ENCODE measurements around the gene ASB9.
"Not testable (repeated sequence)": the region's sequence is repeated elsewhere in the genome, so short reads cannot be mapped to it uniquely, and the experiment has no call there.

ASB9 gene

DNA sequence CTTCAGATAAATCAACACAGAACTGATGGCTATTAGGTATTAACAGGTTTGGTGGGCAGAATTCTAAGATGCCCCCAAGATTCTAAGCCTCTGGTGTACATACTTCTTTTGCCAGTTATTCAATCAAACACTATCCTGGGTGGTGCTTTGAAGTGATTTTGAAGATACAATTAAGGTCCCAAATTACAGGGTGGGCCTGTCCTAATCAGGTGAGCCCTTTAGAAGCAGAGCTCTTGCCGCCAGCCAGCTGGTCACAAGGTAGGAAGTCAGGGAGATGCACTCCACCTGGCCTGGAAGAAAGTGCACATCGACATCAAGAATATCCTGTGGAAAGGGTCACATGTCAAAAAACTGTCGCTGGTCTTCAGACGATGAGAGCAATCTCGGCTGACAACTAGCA, 29.5 kb downstream of the ASB9 start:
- no peak for DNase-seq

DNA sequence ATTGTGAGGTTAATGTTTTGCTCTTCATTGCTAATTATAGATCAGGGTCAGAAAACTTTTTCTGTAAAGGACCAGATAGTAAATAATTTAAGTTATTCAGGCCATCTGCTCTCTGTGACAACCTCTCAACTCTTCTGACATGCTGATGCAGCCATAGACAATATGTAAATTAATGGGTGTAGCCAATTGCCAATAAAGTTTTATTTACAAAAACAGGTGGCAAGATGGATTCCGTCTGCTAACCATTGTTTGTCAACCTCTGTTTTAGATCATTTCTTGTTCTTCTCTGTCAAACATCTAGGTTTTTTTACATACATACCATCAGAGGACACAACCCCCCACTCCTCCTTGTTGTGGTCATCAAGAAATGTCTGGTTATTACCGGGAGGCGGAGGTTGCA, 33.7 kb downstream of the ASB9 start:
- DNase-seq, result no peak

DNA sequence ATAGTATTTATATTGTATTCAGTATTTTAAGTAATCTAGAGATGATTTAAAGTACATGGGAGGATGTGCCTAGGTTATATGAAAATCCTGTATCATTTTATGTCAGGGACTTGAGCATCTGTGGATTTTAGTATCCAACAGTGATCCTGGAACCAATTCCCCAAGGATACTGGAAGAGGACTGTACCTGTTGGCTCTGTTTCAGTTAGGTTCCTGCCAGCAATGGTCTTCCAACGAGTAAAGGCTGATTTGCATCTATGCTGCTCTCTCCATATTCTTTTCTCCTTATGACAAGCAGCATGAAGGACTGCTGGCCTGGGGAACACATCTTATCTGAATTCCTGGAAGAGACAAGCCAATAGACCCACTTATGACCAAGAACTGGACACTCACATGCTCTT, 34.9 kb downstream of the ASB9 start:
- no peak for DNase-seq

DNA sequence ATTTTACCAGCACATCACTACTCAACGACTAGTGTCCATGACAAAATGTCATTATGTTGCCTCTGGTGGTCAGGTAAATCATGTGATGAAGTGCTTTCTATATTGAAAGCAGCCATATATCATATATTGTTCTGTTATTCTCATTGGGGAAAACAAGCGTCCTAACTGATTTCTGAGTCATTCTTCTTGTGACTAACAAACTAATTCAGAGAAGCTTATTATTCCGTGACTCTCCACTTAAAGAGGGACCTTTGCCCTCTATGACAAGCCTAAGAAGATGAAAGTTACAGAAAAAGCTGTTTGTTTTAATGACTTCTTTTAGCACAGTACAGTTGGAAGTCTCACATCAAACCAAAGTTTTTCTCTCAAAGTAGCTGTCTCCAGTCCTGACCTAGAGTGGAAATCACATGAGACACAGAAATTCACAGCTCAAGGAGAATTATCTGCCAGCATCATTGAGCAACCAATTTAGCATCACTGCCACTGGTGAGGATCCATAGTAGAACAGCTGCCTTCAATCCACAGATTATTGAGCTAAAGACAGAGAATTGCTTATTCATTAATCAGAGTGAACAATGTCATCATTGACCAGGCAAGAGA, 36.4 kb downstream of the ASB9 start:
- DNase-seq, result no peak

DNA sequence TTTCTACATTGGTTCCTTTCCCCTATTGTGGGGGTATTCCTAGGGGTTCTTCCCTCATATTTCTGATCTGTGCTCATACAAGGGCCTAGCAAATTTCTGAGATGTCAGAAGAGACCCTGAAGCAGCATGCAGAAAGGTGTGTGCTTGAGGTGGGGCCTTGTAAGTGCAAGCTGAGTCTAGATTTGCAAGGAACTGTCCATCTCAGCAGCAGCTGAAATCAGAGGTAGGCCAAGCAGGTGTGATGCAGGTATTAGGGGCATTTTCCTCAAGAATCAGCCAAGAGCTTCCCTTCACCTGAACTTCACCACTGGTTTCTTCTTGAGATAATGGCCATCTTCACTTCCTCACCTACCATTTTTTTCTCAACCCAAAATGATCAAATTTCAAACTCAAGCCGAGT, 45.1 kb downstream of the ASB9 start:
- DNase-seq, result no peak

DNA sequence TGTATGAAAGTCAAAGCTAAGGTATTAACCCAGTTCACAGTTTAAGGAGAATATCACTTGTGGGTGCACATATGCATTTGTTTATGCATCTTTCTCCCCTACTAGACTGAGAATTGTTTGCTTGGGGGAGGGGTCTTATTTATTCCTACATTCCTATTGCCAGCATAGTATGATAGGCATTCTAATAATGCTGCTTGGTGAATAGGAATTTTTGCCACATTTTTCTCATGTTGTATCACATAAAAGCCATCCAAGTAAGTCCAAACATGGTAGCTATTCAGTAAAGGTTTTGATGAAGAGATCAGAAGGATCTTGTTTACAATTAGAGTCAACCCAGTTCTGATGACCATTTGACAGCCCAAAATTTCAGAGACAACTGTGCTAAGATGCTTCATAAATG, 48.6 kb downstream of the ASB9 start:
- DNase-seq, result no peak

DNA sequence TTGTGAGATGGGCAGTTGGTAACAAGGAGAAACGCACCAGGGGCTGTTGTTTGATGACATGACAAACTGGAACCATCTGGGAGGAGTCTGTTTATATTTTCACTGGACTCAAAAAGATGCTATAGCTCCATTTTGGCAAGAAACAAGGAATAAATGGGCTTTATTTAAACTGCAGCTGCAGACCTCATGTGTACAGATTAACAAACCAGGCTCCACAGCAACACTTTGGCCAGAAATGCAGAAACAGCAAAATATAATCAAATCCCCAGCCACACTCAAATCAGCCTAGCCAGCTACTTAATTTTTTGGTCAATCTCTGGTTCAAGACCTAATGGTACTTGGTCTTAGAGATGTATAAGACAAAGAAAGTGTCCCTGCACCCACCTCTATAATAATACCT, 52.7 kb downstream of the ASB9 start:
- DNase-seq, result no peak

DNA sequence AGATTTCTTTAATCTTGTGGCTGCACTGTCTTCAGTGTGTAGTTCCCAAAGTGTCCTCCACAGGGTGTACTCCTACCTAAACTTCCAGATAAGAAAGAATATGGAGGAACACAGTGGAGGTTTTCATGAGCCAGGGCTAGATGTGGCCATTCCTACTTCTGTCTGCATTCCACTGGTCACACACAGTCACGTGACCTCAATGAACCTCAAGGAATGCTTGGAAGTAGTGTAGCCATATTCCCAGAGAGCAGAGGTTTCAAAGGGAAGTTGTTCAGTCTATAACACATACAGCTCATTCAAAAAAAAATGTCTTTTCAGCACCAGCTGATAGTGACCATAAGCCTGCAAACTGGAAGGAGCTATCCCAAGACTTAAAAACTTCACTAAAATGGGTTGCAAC, 53.6 kb downstream of the ASB9 start:
- DNase-seq, result no peak

DNA sequence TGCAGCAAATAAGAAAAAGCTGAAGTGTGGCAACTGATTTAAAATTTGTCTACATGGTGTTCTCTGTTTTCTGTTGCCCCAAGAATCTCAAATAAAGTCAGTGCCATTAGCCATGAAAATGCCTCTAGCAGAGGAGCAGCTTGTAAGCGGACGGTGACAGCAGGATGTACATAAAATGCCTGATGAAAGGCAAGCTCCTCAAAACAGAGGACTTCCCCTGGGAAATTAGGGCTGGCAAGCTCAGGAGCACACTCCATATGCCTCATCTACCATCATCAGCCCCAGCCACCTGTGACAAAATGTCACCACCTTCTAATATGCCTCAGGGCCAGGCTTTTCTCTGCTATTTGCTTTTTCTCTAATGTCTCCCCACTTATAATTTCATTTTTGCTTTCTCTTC, 54.5 kb downstream of the ASB9 start:
- no peak for DNase-seq

DNA sequence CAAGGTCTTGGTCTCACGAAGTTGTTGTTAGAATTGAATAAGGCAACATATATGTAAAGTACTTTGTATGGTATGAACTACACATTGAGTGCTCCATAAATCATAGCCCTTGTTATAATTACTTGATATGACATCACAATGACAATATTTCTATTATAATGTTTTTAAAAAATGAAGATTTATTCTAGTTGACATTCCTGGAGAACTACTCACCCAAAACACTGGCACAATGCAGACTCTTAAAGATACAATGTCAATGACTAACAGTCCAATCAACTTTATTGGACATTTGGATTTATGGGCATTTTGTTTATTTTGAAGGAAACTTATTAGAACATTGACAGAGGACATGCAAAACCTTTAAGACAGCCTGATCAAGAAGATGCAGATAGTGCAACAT, 55.3 kb downstream of the ASB9 start:
- no peak for DNase-seq

DNA sequence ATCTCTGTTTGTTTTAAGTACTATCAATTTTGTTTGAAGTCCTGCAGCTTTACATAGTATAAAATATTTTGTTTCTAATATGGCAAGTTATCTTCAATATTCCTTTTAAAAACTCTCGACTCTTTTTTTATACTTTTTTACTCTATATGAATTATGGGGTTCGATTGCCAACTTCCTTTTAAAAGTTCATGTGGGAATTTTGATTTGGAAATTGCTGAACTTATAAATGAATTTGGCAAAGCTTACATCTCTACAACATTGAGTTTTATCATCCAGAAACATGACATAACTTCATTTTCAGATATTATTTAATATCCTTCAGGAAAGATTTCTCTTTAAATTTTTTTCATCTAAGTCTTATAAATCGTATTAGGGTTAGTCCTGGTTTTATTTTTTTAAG, 60.8 kb downstream of the ASB9 start:
- DNase-seq, result no peak

DNA sequence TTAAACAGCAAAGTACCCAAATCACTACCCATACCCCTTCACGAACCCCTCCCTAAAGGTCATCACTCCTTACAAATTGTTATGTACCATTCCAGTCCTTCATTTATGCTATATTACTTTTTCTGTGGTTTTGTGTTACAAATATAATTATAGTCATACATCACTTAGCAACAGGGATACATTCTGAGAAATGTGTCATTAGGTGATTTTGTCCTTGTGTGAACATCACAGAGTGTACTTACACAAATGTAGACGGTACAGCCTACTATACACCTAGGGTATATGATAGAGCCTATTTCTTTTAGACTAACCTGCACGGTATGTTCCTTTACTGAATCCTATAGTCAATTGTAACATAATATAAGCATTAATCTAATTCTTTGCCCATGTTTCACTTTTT, 61.9 kb downstream of the ASB9 start:
- no peak for DNase-seq

DNA sequence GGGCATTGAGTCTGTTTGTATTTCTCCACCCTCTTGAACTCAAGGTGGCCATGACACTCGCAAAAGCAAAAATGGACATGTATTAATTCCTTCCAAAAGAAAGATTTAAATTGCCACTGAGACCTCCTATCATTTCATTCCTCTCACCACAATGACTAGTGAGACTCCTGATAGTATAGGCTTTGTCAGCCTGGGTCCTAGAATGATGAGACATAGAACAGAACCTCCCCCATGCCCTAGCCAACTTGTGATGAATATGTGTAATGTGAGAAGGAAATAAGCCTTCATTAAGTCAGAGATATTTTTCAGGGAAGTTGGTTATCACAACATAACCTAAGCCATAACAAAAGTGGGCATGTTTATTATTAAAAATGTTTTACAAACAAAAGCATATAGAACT, 62.5 kb downstream of the ASB9 start:
- no peak for DNase-seq

DNA sequence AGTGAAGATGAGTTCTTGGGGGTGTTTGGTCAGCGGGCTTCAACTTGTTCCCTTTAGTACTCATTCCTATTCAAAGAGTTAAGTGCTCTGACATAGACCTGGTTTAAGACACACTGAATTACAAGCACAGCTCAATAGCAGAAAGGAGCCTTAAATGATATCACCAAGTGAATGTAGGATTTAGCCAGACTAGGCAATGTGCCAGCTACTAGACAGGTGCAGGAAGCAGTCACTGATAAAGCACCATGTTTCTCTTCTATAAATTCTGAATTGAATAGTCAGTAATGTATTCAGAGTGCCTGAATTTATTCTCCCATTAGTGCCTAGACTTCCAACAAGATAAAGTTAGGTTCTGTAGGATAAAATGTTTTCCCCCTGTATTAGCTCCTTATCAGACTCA, 63.6 kb downstream of the ASB9 start:
- no peak for DNase-seq

DNA sequence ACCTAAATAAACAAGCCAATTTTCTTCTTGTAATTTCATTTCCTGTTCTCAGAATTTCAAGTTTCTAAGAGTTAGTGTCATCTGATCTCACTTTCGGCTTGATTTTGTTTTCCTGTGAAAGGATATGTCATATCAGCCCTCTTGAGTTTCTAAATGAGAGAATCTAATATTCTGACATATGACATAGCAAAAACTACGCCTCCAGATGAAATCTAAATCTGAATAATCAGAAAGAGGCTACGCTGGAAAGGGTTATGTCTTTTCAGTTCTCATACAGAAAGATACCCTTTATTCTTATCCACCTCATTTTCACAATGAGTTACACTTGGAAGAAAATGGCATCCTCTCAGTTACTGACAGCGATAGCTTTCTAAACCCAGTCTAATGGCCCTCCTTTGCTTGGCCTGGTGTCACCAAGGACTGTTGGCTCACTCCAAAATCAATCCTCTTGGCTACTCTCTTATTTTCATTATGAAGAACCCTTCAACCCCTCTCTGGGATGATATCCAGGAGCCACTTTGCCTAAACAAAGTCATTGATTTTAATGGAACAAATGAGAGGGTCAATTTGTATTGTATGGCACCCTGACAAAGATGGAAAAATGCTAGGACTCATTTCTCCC, 65.6 kb downstream of the ASB9 start:
- peak; percentile 8 for DNase-seq

DNA sequence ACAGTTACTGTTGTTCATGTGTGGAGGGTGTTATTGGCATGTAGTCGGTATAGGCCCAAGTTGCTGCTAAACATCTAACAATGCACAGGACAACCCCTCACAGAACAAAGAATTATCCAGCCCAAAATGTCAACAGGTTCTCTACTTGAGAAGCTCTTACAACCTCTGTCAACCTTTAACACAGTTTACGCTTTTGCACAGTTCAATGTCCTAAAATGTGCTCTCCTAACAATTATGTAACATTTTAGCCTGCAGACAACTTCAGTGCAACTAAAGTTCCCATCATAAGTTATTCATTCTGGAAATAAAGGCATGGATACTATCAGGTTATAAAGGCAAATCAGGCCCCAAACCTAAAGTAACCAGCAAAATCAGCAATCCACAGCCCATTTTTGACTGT, 66.2 kb downstream of the ASB9 start:
- DNase-seq, result no peak

DNA sequence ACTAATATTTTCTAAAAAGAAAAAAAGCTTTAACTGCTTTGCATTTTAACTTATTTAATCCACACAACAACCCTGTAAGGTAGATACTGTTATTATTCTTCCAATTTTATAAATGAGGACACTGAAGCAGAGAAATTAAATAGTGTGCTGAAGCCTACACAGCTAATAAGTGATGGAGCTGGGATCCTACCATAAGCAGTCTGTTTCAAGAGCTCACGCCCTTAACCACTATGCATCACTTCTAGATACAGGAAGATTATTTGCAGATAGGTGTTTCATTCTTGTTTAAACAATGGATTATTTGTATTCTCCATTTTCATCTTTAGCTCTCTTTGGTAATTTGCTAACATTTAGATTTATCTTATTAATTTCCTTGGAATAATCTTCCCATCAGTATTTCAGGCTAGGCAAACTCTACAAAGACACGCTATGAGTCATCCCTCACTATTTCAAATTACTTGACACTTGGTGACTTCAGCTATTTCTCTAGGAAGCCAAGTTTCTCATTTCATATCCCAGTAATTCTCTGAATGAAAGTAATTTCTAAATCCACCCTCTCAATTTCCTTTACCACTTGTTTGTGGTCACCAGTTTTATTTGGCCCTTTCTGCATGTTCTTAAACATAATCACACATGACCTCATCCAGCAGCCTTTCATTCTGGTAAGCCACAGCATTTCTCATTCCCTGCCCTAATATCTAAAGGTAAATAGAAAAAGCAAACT, 67.3 kb downstream of the ASB9 start:
- no peak for DNase-seq

DNA sequence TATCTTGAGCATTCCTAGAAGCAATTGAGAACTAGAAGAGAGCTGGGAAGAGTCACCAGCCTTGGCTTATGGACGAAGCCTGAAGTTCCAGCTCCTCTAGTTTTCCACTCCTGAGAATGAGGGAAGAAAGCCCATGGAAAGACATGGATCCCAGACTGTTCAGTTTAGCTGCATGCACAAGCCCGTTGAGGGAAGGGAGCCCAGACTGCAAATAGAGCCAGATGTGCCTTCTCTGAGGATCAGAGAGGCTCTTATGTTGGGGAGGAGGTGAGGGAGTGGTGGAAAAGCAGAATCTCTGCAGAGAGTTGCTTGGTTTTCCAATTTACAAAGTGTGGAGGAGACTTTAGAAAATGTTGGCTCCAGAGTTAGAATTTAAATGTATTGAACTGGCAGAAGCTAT, 69.0 kb downstream of the ASB9 start:
- DNase-seq, result no peak

DNA sequence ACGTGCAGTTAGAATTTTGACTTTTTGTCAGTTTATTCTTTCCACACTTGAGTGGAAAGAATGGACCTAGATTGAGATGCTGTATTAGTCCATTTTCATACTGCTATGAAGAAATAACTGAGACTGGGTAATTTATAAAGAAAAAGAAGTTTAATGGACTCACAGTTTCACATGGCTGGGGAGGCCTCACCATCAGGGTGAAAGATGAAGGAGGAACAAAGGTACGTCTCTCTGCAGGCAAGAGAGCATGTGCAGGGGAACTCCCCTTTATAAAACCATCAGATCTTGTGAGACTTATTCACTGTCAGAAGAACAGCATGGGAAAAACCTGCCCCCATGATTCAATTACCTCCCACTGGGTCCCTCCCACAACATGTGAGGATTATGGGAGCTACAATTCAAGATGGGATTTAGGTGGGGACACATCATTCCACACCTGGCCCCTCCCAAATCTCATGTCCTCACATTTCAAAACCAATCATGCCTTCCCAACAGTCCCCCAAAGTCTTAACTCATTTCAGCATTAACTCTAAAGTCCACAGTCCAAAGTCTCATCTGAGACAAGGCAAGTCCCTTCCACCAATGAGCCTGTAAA, 71.2 kb downstream of the ASB9 start:
- not testable (repeated sequence) for DNase-seq

DNA sequence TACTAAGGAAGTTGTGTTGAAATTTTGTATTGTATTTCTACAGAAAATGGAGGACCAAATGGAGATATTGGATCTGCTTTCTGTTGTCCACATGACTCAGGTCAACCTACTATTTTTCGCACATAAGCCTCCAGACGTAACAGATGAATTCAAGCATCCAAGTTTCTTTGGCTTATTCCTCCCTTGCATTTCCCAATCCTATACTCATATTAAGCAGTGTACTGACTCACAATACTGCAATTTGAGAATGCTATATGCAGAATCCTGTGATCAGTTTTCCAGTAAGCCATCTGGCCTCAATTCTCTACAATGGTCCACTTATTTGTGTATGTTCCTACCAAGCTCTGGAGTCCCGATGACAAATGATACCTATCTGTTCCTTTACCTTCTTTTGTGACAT, 75.7 kb downstream of the ASB9 start:
- DNase-seq, result no peak
